ENCODE measurements around the gene DYNLRB2. TPM values are rescaled to one million over a fixed set of nuclear protein-coding genes. Genes with fewer than 3 reads are reported as not detected.

The DYNLRB2 gene
- polyA plus RNA-seq, 1 of the 3 experiments (the other 2 are of a cell fraction), result 0.44 TPM

GRCh38 chr16:80511824-80512592 is 28.8 kb upstream of the DYNLRB2 start:
- Histone ChIP-seq H3K4me3 (ENCODE audit: low read depth in 2 of 2, low read length in 1 of 2) (no peak overlapping the region), H3K9me3 (no peaks in the 10 kb centered on the region), H3K27ac (ENCODE audit: low read depth in 2 of 2, low read length in 1 of 2) (no peak overlapping the region), H3K79me2 (ENCODE audit: insufficient read depth) (no peaks in the 10 kb centered on the region), H3K9ac (no peak overlapping the region), H4K20me1 (ENCODE audit: insufficient read depth) (no peaks in the 10 kb centered on the region), H3K9me2 (no peaks in the 10 kb centered on the region), H3K27me3 (ENCODE audit: insufficient read depth) (no peaks in the 10 kb centered on the region), H3K4me2 (no peak overlapping the region), H3F3A (replicated peaks; ENCODE audit: insufficient read depth) (no peaks in the 10 kb centered on the region), H3K4me1 (ENCODE audit: control insufficient read depth in 1 of 2, insufficient read depth in 2 of 2, low read depth in 1 of 2, low read length in 1 of 2) (no peaks in the 10 kb centered on the region), H3K36me3 (replicated peaks in 1 of 2; ENCODE audit: control insufficient read depth in 1 of 2, insufficient read depth in 2 of 2, low read length in 1 of 2) (no peaks in the 10 kb centered on the region), H2AFZ (ENCODE audit: low read depth) (no peak overlapping the region)
- 40% methylated on average over 9 of the region's 9 CpGs for WGBS (ENCODE audit: low lambda C conversion rate)
- no peak for TF ChIP-seq TCF12 (IDR thresholded peaks at IDR 0.05)
- no peak for DNase-seq
- CTCF ChIA-PET, result interaction anchor here (1.1 to 1.8 kb wide), 2 partner anchors 15 to 46 kb away, joined by 3 to 8 read pairs; no protein-coding TSS in a partner anchor
- POLR2A ChIA-PET, result no interaction called here

- Histone ChIP-seq H3K79me2 (ENCODE audit: insufficient read depth) (no peaks in the 10 kb centered on the region), H3K27me3 (ENCODE audit: insufficient read depth) (no peaks in the 10 kb centered on the region), H3K9me2 (no peaks in the 10 kb centered on the region), H4K20me1 (ENCODE audit: insufficient read depth) (no peaks in the 10 kb centered on the region), H3K4me1 (ENCODE audit: control insufficient read depth in 1 of 2, insufficient read depth in 2 of 2, low read depth in 1 of 2, low read length in 1 of 2) (no peaks in the 10 kb centered on the region), H3K9ac (no peak overlapping the region), H3K36me3 (replicated peaks in 1 of 2; ENCODE audit: control insufficient read depth in 1 of 2, insufficient read depth in 2 of 2, low read length in 1 of 2) (no peaks in the 10 kb centered on the region), H3K4me2 (no peak overlapping the region), H2AFZ (ENCODE audit: low read depth) (no peak overlapping the region), H3K9me3 (no peaks in the 10 kb centered on the region), H3F3A (replicated peaks; ENCODE audit: insufficient read depth) (no peaks in the 10 kb centered on the region), H3K27ac (ENCODE audit: low read depth in 2 of 2, low read length in 1 of 2) (no peak overlapping the region), H3K4me3 (ENCODE audit: low read depth in 2 of 2, low read length in 1 of 2) (no peak overlapping the region)
- ChIA-PET POLR2A (no interaction called here), CTCF (interaction anchor here (1.8 kb wide), 1 partner anchor 47 kb away, joined by 8 read pairs; no protein-coding TSS in a partner anchor)
- 11% methylated on average over 1 of the region's 1 CpG for WGBS (ENCODE audit: low lambda C conversion rate)
- TF ChIP-seq MXI1 (IDR thresholded peaks at IDR 0.05; ENCODE audit: low read depth, low read length) (no peak), CTCF (IDR thresholded peaks at IDR 0.05) (no peak), FOXM1 (IDR thresholded peaks at IDR 0.05; ENCODE audit: low read depth) (no peak), NFIC (IDR thresholded peaks at IDR 0.05; ENCODE audit: borderline replicate concordance) (no peak), TEAD4 (IDR thresholded peaks at IDR 0.05; ENCODE audit: borderline replicate concordance, insufficient read depth) (no peak), MEF2A (IDR thresholded peaks at IDR 0.05; ENCODE audit: borderline replicate concordance, low read depth) (no peak), EP300 (IDR thresholded peaks at IDR 0.05; ENCODE audit: borderline replicate concordance in 1 of 2, low read depth in 1 of 2, low read length in 1 of 2) (no peak), MAX (IDR thresholded peaks at IDR 0.05; ENCODE audit: low read depth) (no peak), PBX3 (IDR thresholded peaks at IDR 0.05) (no peak), FOXJ3 (CRISPR knock-in tag; IDR thresholded peaks at IDR 0.05) (no peak), EZH2phosphoT487 (IDR thresholded peaks at IDR 0.05; ENCODE audit: borderline replicate concordance, low read depth) (no peak), RXRA (IDR thresholded peaks at IDR 0.05; ENCODE audit: borderline replicate concordance, low read depth) (no peak), RFX5 (IDR thresholded peaks at IDR 0.05; ENCODE audit: low read length) (no peak), REST (IDR thresholded peaks at IDR 0.05; ENCODE audit: low read depth, low read length) (no peak), RCOR1 (IDR thresholded peaks at IDR 0.05; ENCODE audit: low read length) (no peak), JUND (IDR thresholded peaks at IDR 0.05) (no peak)
- DNase-seq, result no peak
Observed at GRCh38 chr16:80512593-80512853, 28.3 kb upstream of the DYNLRB2 start.

Measured in SK-N-SH (cell line).